ENCODE data around the gene GADL1.

GADL1 gene

DNA sequence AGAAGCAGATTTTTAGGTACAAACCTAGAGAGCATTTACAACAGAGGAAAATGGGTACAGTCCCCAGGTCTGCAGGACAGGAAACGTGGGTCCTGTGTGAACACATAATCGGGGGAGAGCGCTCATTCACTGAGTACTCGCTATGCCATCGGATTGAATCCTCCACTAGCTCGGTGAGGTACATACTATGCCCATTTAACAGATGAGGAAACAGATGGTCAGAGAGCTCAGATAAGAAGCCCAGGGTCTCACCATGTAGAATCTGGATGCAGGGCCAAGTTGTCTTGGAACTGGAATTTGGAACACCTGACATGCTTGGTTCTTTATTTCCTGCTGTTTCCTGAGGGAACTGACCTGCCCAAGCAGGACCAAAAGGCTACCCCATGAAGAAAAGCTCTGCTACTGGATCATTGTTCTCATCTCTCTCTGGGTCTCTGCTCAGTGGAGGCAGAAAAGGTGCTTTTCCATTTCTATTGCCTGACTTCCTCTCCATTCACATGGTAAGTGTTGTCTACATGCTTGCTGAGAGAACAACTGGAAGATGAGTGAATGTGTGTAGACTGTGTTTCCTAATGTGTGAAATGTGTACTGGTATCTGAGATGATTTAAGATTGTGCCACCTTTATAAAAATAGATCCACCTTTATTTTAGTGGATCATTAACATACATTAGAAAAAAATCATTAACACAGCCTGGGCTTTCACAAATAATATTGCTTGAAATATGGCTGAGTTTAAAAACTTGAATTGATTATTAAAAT, 199.0 kb downstream of the GADL1 start:
- no peak for DNase-seq (ENCODE audit: low read depth, low spot score)

GRCh38 chr3:30694668-30695067, 199.8 kb downstream of the GADL1 start:
- no peak for DNase-seq (ENCODE audit: low read depth, low spot score)

DNA sequence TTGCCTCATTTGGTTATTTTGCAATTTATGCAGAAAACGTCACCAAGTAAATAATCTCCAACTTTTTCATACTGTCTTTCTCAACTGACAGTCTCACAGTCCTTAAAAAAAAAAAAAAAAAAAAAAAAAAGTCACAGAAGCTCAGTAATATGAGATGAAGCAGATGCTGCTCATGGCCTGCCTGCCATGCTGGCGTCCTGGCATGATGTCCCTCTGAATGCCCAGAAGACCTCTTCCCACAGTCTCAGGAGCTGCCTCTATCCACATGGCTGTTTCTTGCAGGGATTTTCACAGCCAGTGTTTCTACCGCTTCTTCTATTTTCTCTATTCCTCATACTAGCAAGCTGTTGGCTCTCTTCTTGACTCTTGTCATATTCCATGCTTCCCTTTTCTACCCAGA, 200.3 kb downstream of the GADL1 start:
- no peak for DNase-seq (ENCODE audit: low read depth, low spot score)

DNA sequence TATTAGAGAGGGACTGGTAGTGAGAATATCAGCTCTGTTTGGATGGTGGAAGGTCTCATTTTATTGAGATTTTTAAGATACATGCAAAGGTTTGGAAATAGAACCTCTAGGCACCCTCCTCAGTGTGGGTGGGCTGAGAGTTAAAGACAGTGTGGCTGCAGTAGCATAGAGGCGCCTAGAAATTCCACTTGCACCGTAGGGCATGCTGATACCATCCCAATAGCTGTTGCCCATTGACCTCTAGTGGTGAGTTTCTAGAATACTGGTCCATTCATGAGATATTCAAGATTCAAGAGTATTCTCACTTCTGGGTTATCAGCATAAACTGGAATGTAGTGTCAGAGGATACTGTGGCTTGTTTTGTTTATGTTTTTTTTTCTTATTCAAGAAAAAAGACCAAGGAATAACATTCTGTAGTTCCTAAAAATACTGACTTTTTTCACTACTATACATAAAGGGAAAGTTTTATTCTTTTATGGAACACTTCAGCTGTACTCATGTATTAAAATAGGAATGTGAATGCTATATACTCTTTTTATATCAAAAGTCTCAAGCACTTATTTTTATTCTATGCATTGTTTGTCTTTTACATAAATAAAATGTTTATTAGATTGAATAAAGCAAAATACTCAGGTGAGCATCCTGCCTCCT, 200.9 kb downstream of the GADL1 start:
- peak; percentile 58 for DNase-seq (ENCODE audit: low read depth, low spot score)

DNA sequence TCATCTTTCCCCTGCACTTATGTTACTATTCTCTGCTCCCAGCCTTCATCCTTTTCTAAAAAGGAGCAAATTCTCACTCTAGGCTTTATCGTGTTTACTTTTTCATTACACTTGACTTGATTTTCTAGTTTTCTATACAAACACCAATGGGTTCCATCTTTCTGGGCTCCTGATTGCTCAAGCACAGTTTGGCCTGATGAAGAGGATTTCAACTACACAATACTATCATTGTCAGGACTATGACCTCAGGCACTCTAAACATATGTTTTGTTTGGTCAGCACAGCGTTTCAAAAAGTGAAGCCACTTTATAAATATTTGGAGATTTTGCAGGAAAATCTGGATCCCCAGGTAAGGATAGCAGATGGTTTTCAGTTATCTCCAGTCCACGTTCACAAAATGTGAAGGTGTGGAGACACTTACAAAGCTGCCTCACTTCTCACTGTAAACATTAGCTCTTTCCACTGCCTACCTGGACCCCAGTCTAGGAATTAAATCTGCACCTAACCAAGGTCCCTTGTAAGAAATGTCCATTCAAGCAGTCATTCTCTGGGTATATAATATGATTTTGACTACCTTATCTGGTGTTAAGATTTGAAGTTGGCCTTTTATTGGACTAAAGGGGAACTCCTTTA, 201.8 kb downstream of the GADL1 start:
- no peak for DNase-seq (ENCODE audit: low read depth, low spot score)

- no peak for DNase-seq (ENCODE audit: low read depth, low spot score)
Observed at GRCh38 chr3:30691944-30692343, 202.5 kb downstream of the GADL1 start.

DNA sequence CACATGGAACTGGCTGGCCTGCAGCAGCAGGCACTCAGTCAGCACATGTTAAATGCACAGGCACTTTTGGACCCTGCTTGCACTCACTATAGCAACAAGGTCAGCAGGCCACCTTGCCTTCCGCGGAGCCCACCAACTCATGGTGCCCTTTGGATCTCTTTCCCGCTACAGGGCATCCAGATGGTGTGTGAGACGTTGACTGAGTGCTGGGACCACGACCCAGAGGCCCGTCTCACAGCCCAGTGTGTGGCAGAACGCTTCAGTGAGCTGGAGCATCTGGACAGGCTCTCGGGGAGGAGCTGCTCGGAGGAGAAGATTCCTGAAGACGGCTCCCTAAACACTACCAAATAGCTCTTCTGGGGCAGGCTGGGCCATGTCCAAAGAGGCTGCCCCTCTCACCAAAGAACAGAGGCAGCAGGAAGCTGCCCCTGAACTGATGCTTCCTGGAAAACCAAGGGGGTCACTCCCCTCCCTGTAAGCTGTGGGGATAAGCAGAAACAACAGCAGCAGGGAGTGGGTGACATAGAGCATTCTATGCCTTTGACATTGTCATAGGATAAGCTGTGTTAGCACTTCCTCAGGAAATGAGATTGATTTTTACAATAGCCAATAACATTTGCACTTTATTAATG, 203.1 kb downstream of the GADL1 start:
- DNase-seq (ENCODE audit: low read depth, low spot score) = no peak

GRCh38 chr3:30690199-30690598, 204.3 kb downstream of the GADL1 start:
- no peak for DNase-seq (ENCODE audit: low read depth, low spot score)

- DNase-seq (ENCODE audit: low read depth, low spot score) = no peak
Observed at GRCh38 chr3:30688776-30689641, 205.5 kb downstream of the GADL1 start.

- no peak for DNase-seq (ENCODE audit: low read depth, low spot score)
Observed at GRCh38 chr3:30687930-30688570, 206.4 kb downstream of the GADL1 start.

DNA sequence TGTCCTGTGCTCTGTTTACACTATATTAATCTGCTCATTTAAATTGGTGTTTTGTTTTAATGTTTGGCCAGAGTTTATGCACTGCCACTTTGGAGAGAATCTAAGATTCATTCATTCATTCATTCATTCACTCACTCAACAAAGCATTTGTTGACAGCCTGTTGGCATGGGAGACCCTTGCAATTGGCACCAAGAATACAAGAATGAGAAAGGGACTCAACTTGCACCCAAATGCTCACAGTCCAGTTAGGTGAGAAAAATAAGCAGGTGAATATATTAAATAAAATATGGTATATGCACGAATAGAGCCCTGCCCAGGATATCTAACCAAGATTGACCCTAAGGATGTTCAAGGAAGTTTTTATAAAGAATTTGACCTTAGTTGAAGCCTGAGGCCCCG, 207.7 kb downstream of the GADL1 start:
- no peak for DNase-seq (ENCODE audit: low read depth, low spot score)

DNA sequence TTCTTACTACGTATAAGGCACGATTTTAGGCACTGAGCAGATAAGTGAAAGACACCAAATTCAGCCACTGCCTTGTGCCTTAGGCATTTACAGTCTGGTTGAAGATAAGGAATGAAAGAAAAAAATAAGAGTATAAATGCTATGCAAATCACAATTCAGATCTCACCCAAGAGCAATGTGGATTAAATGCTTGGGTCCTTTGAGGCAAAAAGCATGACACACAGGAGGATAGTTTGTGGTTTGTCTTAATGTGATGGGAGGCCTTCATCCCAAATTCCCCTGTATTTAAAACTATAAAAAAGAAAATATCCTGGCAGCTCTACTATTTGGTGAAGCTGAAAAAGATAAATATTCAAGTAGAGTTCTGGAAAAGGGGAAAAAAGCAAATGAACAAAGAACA, 208.3 kb downstream of the GADL1 start:
- no peak for DNase-seq (ENCODE audit: low read depth, low spot score)

- no peak for DNase-seq (ENCODE audit: low read depth, low spot score)
Observed at GRCh38 chr3:30685267-30685667, 209.2 kb downstream of the GADL1 start.

GRCh38 chr3:30684356-30684755, 210.1 kb downstream of the GADL1 start:
- no peak for DNase-seq (ENCODE audit: low read depth, low spot score)

GRCh38 chr3:30683769-30684168, 210.7 kb downstream of the GADL1 start:
- DNase-seq (ENCODE audit: low read depth, low spot score) = peak; percentile 19

GRCh38 chr3:30682434-30683155, 211.9 kb downstream of the GADL1 start:
- no peak for DNase-seq (ENCODE audit: low read depth, low spot score)

DNA sequence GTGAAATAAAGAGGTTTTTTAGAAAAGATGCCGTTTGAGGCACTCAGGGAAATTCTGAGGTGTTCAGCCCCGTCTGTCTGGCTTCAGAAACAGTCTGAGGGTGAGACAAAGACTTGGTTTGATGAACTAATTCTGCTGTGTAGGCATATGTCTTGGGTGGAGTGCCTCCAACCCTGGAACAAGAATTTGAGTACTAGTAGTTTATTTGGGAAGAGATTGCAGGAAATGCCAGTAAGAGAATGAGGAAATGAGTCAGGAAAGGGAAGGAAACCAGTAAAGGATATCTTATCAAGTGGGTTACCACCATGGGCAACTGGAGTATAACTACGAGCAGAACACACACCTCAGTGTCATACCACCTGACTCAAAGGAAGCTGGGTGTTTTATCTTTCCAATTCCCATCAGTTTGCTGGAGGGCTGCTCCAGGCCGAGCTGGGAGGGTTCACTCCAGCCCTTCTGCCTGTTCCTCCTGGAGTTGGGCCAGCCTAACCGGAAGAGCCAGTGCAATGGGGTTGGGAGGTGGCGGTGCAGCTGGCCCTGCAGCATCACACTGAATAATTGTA, 212.7 kb downstream of the GADL1 start:
- peak; percentile 66 for DNase-seq (ENCODE audit: low read depth, low spot score)

- DNase-seq (ENCODE audit: low read depth, low spot score) = peak; percentile 73
Observed at GRCh38 chr3:30680789-30681648, 213.4 kb downstream of the GADL1 start.

DNA sequence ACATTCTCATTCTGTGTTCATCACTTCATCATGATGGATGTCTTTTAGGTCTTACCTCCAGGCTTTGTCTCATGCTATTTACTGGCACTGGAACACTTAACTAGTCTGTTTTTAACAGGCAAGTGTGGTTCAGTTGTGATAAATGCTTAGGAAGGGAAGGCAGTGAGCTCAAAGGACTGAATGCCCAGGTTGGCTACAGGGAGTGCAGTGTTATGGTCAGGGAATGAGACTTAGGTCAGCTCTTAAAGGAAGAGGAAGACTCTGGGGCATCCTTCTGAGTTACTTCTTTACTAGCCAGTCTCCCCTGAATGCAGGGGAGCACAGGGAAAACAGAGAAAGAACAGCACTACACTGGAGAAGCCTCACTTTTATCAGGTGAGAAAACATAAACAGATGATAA, 215.4 kb downstream of the GADL1 start:
- DNase-seq (ENCODE audit: low read depth, low spot score) = no peak

Measured in ELF-1 (cell line).